Loucy (cell line): ENCODE results near the gene SLC9A9.

ENCODE experiments used
- EZH2phosphoT487 ChIP-seq: fragments of 200-600 bp; IDR thresholded peaks from 2 replicates; pipeline ENCODE4 v1.6.1; 2018; ENCODE audit warnings: antibody characterized with exemption, mild to moderate bottlenecking, moderate library complexity, borderline replicate concordance
- TF ChIP-seq, protein P1 (sequence below): fragments of 200-600 bp; sonication (generic); conservative IDR thresholded peaks from 2 replicates; pipeline ENCODE4 v1.5.1; 2014; ENCODE audit warnings: mild to moderate bottlenecking, antibody characterized with exemption, low read length

DNA sequence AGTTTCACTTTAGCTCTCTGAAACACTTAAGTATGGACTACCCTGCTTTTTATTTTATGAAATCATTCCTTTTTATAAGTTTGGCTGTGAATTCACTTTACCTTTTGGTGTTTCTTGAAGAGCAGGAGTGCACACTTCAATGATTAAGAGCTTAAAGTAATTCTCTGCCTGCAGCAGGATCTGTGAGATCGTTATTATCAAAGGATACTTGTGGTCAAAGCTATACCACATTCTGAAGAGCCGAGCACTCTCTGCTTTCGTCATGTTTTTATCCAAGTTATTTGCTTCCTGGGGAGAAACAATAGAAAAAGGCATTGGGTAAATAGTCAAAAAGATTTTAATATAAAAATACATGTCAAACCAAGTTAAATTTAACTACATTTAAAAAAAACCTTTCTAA is 485.0 kb downstream of the SLC9A9 start:
- TF ChIP-seq, protein P1, sequence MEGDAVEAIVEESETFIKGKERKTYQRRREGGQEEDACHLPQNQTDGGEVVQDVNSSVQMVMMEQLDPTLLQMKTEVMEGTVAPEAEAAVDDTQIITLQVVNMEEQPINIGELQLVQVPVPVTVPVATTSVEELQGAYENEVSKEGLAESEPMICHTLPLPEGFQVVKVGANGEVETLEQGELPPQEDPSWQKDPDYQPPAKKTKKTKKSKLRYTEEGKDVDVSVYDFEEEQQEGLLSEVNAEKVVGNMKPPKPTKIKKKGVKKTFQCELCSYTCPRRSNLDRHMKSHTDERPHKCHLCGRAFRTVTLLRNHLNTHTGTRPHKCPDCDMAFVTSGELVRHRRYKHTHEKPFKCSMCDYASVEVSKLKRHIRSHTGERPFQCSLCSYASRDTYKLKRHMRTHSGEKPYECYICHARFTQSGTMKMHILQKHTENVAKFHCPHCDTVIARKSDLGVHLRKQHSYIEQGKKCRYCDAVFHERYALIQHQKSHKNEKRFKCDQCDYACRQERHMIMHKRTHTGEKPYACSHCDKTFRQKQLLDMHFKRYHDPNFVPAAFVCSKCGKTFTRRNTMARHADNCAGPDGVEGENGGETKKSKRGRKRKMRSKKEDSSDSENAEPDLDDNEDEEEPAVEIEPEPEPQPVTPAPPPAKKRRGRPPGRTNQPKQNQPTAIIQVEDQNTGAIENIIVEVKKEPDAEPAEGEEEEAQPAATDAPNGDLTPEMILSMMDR, result no peak
- no peak for TF ChIP-seq EZH2phosphoT487
